ENCODE results near the gene STAT4. TPM values are rescaled to one million over a fixed set of nuclear protein-coding genes. Genes with fewer than 3 reads are reported as not detected.

STAT4 gene
- total RNA-seq, 2 experiments from 2014 or later = 77.1 to 83.0 TPM

- no peaks in the 10 kb centered on the region for H3K27me3 Mint-ChIP-seq
- no peak overlapping the region for H3K27ac Mint-ChIP-seq
- H3K4me1 Mint-ChIP-seq (ENCODE audit: low read depth) = peaks cover 48% of the 10 kb centered on the region
- ChIA-PET POLR2A (interaction anchor here (0.9 to 5.7 kb wide), 11 partner anchors 8 to 138 kb away, joined by 3 to 164 read pairs (median 14); partner anchors contain the start of genes GLS and STAT4), CTCF (interaction anchor here (0.7 to 1.7 kb wide), 8 partner anchors 9 to 143 kb away, joined by 3 to 7 read pairs (median 3); no protein-coding TSS in a partner anchor)
- Histone ChIP-seq H3K4me3 (ENCODE audit: low read length) (peak overlapping the region; percentile 75), H3K4me1 (ENCODE audit: insufficient read depth, low read length) (peaks cover 54% of the 10 kb centered on the region), H3K27ac (ENCODE audit: low read depth in 1 of 2, low read length in 2 of 2) (peak overlapping the region; percentile 37 to 91), H3K9me3 (ENCODE audit: control insufficient read depth in 1 of 2, insufficient read depth in 1 of 2, low read length in 2 of 2) (no peaks in the 10 kb centered on the region), H3K27me3 (ENCODE audit: control insufficient read depth in 1 of 2, insufficient read depth in 2 of 2, low read length in 2 of 2) (no peaks in the 10 kb centered on the region), H3K36me3 (ENCODE audit: insufficient read depth, low read length) (peaks cover 34% of the 10 kb centered on the region)
- TF ChIP-seq, protein P1, sequence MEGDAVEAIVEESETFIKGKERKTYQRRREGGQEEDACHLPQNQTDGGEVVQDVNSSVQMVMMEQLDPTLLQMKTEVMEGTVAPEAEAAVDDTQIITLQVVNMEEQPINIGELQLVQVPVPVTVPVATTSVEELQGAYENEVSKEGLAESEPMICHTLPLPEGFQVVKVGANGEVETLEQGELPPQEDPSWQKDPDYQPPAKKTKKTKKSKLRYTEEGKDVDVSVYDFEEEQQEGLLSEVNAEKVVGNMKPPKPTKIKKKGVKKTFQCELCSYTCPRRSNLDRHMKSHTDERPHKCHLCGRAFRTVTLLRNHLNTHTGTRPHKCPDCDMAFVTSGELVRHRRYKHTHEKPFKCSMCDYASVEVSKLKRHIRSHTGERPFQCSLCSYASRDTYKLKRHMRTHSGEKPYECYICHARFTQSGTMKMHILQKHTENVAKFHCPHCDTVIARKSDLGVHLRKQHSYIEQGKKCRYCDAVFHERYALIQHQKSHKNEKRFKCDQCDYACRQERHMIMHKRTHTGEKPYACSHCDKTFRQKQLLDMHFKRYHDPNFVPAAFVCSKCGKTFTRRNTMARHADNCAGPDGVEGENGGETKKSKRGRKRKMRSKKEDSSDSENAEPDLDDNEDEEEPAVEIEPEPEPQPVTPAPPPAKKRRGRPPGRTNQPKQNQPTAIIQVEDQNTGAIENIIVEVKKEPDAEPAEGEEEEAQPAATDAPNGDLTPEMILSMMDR (IDR thresholded peaks at IDR 0.05) = no peak
- no peaks in the 10 kb centered on the region for H3K9me3 Mint-ChIP-seq
- no peak overlapping the region for H3K4me3 Mint-ChIP-seq
- intact Hi-C loops (cut with DNase I, micrococcal nuclease) = loop anchor here (1.0 to 10.0 kb wide), 3 partner anchors 8 to 1228 kb away; partner anchors contain the start of genes ORMDL1 (in 1 of the 2) and PMS1 (in 1 of the 2)
- peaks cover 40% of the 10 kb centered on the region for H3K36me3 Mint-ChIP-seq (ENCODE audit: low read depth)
- DNase-seq = no peak
- ATAC-seq (ENCODE audit: poor library complexity) = no peak
These were observed 138.4 kb downstream of the STAT4 start for GRCh38 chr2:191012346-191012745.

DNA sequence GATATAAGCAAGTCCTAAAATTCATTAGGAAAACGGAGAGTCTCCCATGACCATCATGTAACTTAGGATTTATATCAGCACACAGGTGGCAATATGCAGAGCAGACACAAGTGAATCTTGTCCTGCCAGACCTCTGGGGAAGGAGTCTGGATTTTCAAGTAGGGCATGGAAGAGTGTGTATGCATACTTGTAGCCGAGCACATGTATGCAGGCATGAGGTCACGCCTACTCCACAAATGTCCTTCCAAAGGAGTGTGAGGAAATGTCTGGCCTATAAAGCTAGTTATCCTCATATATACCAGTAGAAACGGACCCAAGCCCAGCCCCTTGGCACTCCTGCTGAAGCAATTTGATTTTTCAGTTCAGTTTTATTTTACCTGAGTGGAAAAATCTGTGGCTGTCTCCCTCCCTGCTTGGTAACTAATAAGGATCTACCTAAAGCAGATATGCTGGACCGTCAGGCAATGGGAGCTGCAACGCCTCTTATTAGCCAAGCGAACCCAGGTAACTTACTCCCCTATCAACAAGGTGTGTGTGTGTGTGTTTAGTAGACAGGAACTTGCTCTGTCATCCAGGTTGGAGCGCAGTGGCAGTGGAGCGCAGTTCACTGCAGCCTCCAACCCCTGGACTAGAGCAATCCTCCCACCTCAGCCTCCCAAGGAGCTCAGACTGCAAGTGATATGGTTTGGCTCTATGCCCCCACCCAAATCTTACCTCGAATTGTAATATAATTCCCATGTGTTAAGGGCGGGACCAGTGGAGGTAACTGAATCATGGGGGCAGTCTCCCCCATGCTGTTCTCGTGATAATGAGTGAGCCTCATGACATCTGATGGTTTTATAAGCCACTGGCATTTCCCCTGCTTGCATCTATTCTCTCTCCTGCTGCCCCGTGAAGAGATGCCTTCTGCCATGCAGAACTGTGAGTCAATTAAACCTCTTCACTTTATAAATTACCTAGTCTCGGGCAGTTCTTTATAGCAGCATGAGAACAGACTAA, 139.6 kb downstream of the STAT4 start:
- intact Hi-C loops (cut with DNase I, micrococcal nuclease) = loop anchor here (5.0 to 10.0 kb wide), 2 partner anchors 34 to 1226 kb away; partner anchors contain the start of genes ORMDL1 (in 1 of the 2) and PMS1 (in 1 of the 2)
- TF ChIP-seq, protein P1 (IDR thresholded peaks at IDR 0.05) = no peak
- peak overlapping the region in 1 of 2 donors; percentile 33 for H3K27ac ChIP-seq (ENCODE audit: low read depth in 1 of 2, low read length in 2 of 2)
- CTCF ChIA-PET = interaction anchor here (1.2 to 1.4 kb wide), 3 partner anchors 9 to 144 kb away, joined by 3 to 4 read pairs (median 3); no protein-coding TSS in a partner anchor
- ATAC-seq (ENCODE audit: poor library complexity) (no peak), DNase-seq (peak in 3 of 14 experiments; percentile 19 to 40 (median 23))
- H3K4me1 ChIP-seq (ENCODE audit: insufficient read depth, low read length) = peaks cover 64% of the 10 kb centered on the region
- peak overlapping the region; percentile 75 for H3K4me3 ChIP-seq (ENCODE audit: low read length)
- Mint-ChIP-seq H3K27ac (no peak overlapping the region), H3K4me1 (ENCODE audit: low read depth) (peaks cover 54% of the 10 kb centered on the region), H3K36me3 (ENCODE audit: low read depth) (peaks cover 52% of the 10 kb centered on the region), H3K27me3 (no peaks in the 10 kb centered on the region), H3K4me3 (no peak overlapping the region), H3K9me3 (no peaks in the 10 kb centered on the region)
- H3K27me3 ChIP-seq (ENCODE audit: control insufficient read depth in 1 of 2, insufficient read depth in 2 of 2, low read length in 2 of 2) = no peaks in the 10 kb centered on the region
- POLR2A ChIA-PET = interaction anchor here (0.8 to 5.7 kb wide), 8 partner anchors 8 to 129 kb away, joined by 3 to 164 read pairs (median 10); partner anchors contain the start of gene GLS
- H3K36me3 ChIP-seq (ENCODE audit: insufficient read depth, low read length) = peaks cover 45% of the 10 kb centered on the region
- H3K9me3 ChIP-seq (ENCODE audit: control insufficient read depth in 1 of 2, insufficient read depth in 1 of 2, low read length in 2 of 2) = no peaks in the 10 kb centered on the region

Measured in CD4-positive, alpha-beta T cell (primary cell).